Neural cell (in vitro differentiated cells): ENCODE measurements around the gene SNCAIP. TPM values are rescaled to one million over a fixed set of nuclear protein-coding genes. Genes with fewer than 3 reads are reported as not detected.

Source experiments
- H2AFZ ChIP-seq: fragments of 200-600, 300-800 bp; sonication (generic), shearing (Covaris generic); 2 replicates; pipeline ENCODE4 v1.6.0; 2014; ENCODE audit warnings: low read depth, mild to moderate bottlenecking, antibody characterized with exemption, low read length, moderate library complexity
- H3F3A ChIP-seq: fragments of 200-600 bp; shearing (Covaris generic); 2 replicates; pipeline ENCODE4 v1.6.1; 2016; ENCODE audit warnings: mild to moderate bottlenecking, moderate library complexity, mixed read lengths, antibody characterized with exemption, low read length; ENCODE audit not compliant: insufficient read depth, poor library complexity, severe bottlenecking
- H3K27ac ChIP-seq: fragments of 200-600, 300-800 bp; sonication (generic), shearing (Covaris generic); 2 replicates; pipeline ENCODE4 v1.5.1; 2014; ENCODE audit warnings: mild to moderate bottlenecking, low read length, moderate library complexity
- H3K27me3 ChIP-seq: fragments of 300-800, 200-600 bp; sonication (generic), shearing (Covaris generic); 2 replicates; pipeline ENCODE4 v1.6.0; 2014; ENCODE audit warnings: mild to moderate bottlenecking, low read depth, low read length, moderate library complexity; ENCODE audit not compliant: insufficient read depth
- H3K36me3 ChIP-seq: fragments of 300-800, 200-600 bp; sonication (generic), shearing (Covaris generic); 2 replicates; pipeline ENCODE4 v1.5.1; 2014; ENCODE audit warnings: mild to moderate bottlenecking, antibody characterized with exemption, low read length, moderate library complexity; ENCODE audit not compliant: insufficient read depth
- H3K4me2 ChIP-seq: fragments of 300-800, 200-600 bp; sonication (generic), shearing (Covaris generic); 2 replicates; pipeline ENCODE4 v1.6.0; 2014; ENCODE audit warnings: mild to moderate bottlenecking, low read length
- H3K4me3 ChIP-seq: fragments of 300-800, 200-600 bp; sonication (generic), shearing (Covaris generic); 2 replicates; pipeline ENCODE4 v1.5.1; 2014; ENCODE audit warnings: mild to moderate bottlenecking, low read length, moderate library complexity
- H3K79me2 ChIP-seq: fragments of 200-600 bp; shearing (Covaris generic); replicated peaks from 2 replicates; pipeline ENCODE4 v1.6.0; 2014; ENCODE audit warnings: mild to moderate bottlenecking, low read length, moderate library complexity; ENCODE audit not compliant: insufficient read depth
- H3K9ac ChIP-seq: fragments of 300-800, 200-600 bp; sonication (generic), shearing (Covaris generic); 2 replicates; pipeline ENCODE4 v1.6.1; 2016; ENCODE audit warnings: mild to moderate bottlenecking, low read length, mixed read lengths
- H3K9me2 ChIP-seq: fragments of 200-600 bp; shearing (Covaris generic); 2 replicates; pipeline ENCODE4 v1.6.1; 2016; ENCODE audit warnings: mild to moderate bottlenecking, low read length, mixed read lengths; ENCODE audit not compliant: insufficient read depth
- H3K9me3 ChIP-seq: fragments of 200-600, 300-800 bp; sonication (generic), shearing (Covaris generic); 2 replicates; pipeline ENCODE4 v1.6.1; 2016; ENCODE audit warnings: mild to moderate bottlenecking, mixed run types, low read length, moderate library complexity, mixed read lengths
- H4K20me1 ChIP-seq: fragments of 200-600 bp; shearing (Covaris generic); 2 replicates; pipeline ENCODE4 v1.6.1; 2016; ENCODE audit warnings: mild to moderate bottlenecking, mixed run types; ENCODE audit not compliant: insufficient read depth
- EP300 ChIP-seq: fragments of 450-650 bp; conservative IDR thresholded peaks from 2 replicates; pipeline ENCODE4 v1.6.1; 2014; ENCODE audit warnings: antibody characterized with exemption, mild to moderate bottlenecking, moderate library complexity; ENCODE audit not compliant: poor library complexity, severe bottlenecking
- EZH2 ChIP-seq: fragments of 200-600, 300-800 bp; shearing (Covaris generic), sonication (generic); IDR thresholded peaks from 2 replicates; pipeline ENCODE4 v1.6.1; 2014; ENCODE audit warnings: antibody characterized with exemption, low read length, borderline replicate concordance, mild to moderate bottlenecking; ENCODE audit not compliant: insufficient read depth, poor library complexity, severe bottlenecking
- MXI1 ChIP-seq: fragments of 450-650 bp; conservative IDR thresholded peaks from 2 replicates; pipeline ENCODE4 v1.6.1; 2014; ENCODE audit warnings: antibody characterized with exemption, mild to moderate bottlenecking; ENCODE audit not compliant: poor library complexity, severe bottlenecking
- POLR2AphosphoS5 ChIP-seq: IDR thresholded peaks from 2 replicates; pipeline ENCODE4 v1.6.1; 2012
- RAD21 ChIP-seq: fragments of 450-650 bp; conservative IDR thresholded peaks from 2 replicates; pipeline ENCODE4 v1.6.1; 2014; ENCODE audit warnings: antibody characterized with exemption, mild to moderate bottlenecking, moderate library complexity
- SMC3 ChIP-seq: fragments of 450-650 bp; conservative IDR thresholded peaks from 2 replicates; pipeline ENCODE4 v1.6.1; 2014; ENCODE audit warnings: antibody characterized with exemption, mild to moderate bottlenecking, moderate library complexity; ENCODE audit not compliant: poor library complexity
- TAF1 ChIP-seq: IDR thresholded peaks from 2 replicates; pipeline ENCODE4 v1.6.1; 2012; ENCODE audit warnings: low read depth
- polyA plus RNA-seq: library from polyadenylated mRNA; depleted of rRNA; stranded (reverse); fragments of >200 nt; gene quantifications from 2 replicates; pipeline ENCODE4 v1.2.3, GENCODE V29; 2014
- TF ChIP-seq, protein P1 (sequence below): fragments of 450-650 bp; IDR thresholded peaks from 2 replicates; pipeline ENCODE4 v1.5.1; 2014; ENCODE audit warnings: antibody characterized with exemption, mild to moderate bottlenecking, moderate library complexity; ENCODE audit not compliant: poor library complexity, severe bottlenecking
- TF ChIP-seq, protein P2 (sequence below): IDR thresholded peaks from 2 replicates; pipeline ENCODE4 v1.6.1; 2012; ENCODE audit warnings: borderline replicate concordance

Gene SNCAIP
- polyA plus RNA-seq, 1 donor from 2014 or later: 25.6 TPM

DNA sequence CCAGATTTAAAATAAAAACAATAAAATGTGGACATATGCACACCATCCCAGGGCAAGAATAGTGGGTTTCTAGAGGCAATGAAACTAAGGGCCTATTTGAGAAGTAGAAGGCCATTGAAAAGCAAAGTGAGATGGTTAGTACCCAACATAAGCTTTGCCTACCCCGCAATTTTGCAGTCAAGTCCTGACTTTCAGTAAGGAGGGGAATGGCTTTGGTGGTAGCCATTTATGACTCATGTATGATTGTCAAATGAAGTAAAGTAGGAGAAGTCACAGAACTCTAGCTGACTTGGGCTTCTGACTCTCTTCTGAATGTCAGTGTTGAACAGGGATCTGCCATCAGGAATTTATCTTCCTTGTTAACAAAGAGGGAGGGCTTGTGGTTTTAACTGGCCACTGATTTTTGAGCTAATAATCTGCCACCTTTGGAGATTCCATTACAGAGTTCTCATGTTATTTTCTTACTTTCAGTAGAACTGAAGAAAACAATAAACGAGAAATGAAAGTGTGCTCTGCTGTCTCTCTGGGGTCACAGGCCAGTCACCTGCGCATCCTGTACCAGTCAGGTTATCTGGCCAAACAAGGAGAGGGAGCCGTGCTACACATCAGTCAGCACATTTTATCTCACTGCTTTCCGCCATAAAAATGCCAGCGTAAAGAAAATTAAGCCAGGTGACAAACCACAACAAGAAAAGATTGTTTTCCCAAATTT is 14.3 kb upstream of the SNCAIP start:
- Histone ChIP-seq H3F3A (no peaks in the 10 kb centered on the region), H3K27me3 (no peaks in the 10 kb centered on the region), H3K27ac (no peak overlapping the region), H3K9me3 (no peaks in the 10 kb centered on the region), H3K79me2 (no peaks in the 10 kb centered on the region), H2AFZ (no peak overlapping the region), H3K36me3 (no peaks in the 10 kb centered on the region), H3K4me2 (no peak overlapping the region), H3K9ac (no peak overlapping the region), H4K20me1 (no peaks in the 10 kb centered on the region), H3K9me2 (no peaks in the 10 kb centered on the region), H3K4me3 (no peak overlapping the region)
- TF ChIP-seq SMC3 (no peak), POLR2AphosphoS5 (no peak), TAF1 (no peak), EZH2 (no peak), EP300 (no peak), RAD21 (no peak), MXI1 (no peak)
- TF ChIP-seq, protein P1, sequence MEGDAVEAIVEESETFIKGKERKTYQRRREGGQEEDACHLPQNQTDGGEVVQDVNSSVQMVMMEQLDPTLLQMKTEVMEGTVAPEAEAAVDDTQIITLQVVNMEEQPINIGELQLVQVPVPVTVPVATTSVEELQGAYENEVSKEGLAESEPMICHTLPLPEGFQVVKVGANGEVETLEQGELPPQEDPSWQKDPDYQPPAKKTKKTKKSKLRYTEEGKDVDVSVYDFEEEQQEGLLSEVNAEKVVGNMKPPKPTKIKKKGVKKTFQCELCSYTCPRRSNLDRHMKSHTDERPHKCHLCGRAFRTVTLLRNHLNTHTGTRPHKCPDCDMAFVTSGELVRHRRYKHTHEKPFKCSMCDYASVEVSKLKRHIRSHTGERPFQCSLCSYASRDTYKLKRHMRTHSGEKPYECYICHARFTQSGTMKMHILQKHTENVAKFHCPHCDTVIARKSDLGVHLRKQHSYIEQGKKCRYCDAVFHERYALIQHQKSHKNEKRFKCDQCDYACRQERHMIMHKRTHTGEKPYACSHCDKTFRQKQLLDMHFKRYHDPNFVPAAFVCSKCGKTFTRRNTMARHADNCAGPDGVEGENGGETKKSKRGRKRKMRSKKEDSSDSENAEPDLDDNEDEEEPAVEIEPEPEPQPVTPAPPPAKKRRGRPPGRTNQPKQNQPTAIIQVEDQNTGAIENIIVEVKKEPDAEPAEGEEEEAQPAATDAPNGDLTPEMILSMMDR: no peak
- TF ChIP-seq, protein P2, sequence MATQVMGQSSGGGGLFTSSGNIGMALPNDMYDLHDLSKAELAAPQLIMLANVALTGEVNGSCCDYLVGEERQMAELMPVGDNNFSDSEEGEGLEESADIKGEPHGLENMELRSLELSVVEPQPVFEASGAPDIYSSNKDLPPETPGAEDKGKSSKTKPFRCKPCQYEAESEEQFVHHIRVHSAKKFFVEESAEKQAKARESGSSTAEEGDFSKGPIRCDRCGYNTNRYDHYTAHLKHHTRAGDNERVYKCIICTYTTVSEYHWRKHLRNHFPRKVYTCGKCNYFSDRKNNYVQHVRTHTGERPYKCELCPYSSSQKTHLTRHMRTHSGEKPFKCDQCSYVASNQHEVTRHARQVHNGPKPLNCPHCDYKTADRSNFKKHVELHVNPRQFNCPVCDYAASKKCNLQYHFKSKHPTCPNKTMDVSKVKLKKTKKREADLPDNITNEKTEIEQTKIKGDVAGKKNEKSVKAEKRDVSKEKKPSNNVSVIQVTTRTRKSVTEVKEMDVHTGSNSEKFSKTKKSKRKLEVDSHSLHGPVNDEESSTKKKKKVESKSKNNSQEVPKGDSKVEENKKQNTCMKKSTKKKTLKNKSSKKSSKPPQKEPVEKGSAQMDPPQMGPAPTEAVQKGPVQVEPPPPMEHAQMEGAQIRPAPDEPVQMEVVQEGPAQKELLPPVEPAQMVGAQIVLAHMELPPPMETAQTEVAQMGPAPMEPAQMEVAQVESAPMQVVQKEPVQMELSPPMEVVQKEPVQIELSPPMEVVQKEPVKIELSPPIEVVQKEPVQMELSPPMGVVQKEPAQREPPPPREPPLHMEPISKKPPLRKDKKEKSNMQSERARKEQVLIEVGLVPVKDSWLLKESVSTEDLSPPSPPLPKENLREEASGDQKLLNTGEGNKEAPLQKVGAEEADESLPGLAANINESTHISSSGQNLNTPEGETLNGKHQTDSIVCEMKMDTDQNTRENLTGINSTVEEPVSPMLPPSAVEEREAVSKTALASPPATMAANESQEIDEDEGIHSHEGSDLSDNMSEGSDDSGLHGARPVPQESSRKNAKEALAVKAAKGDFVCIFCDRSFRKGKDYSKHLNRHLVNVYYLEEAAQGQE: no peak

DNA sequence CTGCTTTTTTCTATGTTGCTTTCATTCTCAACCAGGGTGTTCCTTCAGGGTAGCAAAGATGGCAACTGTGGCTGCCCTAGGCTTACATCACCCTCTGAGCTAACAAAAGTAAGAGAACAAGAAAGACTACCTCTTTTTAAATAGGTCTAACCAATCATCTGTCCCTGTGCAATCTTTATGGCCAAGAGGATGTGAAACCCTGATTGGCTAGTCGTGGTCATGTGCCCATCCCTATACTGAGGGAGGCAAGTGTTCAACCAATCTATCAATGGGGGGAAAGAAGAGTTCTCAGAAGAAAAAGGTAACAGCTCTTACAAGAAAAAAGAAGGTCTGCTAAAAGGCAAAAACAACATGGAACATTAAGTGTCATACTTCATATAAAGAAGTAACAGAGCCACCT is 11.7 kb upstream of the SNCAIP start:
- Histone ChIP-seq H4K20me1 (no peaks in the 10 kb centered on the region), H3K4me3 (no peak overlapping the region), H3F3A (no peaks in the 10 kb centered on the region), H3K27me3 (no peaks in the 10 kb centered on the region), H3K4me2 (no peak overlapping the region), H3K27ac (no peak overlapping the region), H3K9ac (no peak overlapping the region), H2AFZ (no peak overlapping the region), H3K36me3 (no peaks in the 10 kb centered on the region), H3K9me3 (no peaks in the 10 kb centered on the region), H3K79me2 (no peaks in the 10 kb centered on the region), H3K9me2 (no peaks in the 10 kb centered on the region)
- no peak for TF ChIP-seq EZH2
- TF ChIP-seq MXI1: no peak
- no peak for TF ChIP-seq RAD21
- TF ChIP-seq, protein P2: no peak
- TF ChIP-seq TAF1: no peak
- TF ChIP-seq POLR2AphosphoS5: no peak
- TF ChIP-seq, protein P1: no peak
- no peak for TF ChIP-seq SMC3
